ENCODE measurements around the gene ADGRB3. TPM values are rescaled to one million over a fixed set of nuclear protein-coding genes. Genes with fewer than 3 reads are reported as not detected.

Gene ADGRB3
- polyA plus RNA-seq, 1 of the 3 experiments (the other 2 are of a cell fraction) = 0.12 TPM

GRCh38 chr6:68639826-68640490 lies 4.9 kb downstream of the ADGRB3 start (continued):
- TF ChIP-seq RXRA (IDR thresholded peaks at IDR 0.05; ENCODE audit: borderline replicate concordance, low read depth) (no peak), ZBTB33 (IDR thresholded peaks at IDR 0.05; ENCODE audit: borderline replicate concordance, low read depth) (no peak)

- Histone ChIP-seq H3K79me2 (ENCODE audit: insufficient read depth) (no peaks in the 10 kb centered on the region), H3K9me3 (no peaks in the 10 kb centered on the region), H3F3A (replicated peaks; ENCODE audit: insufficient read depth) (peaks cover 4% of the 10 kb centered on the region), H3K27me3 (ENCODE audit: insufficient read depth) (no peaks in the 10 kb centered on the region), H3K4me2 (no peak overlapping the region), H3K9ac (no peak overlapping the region), H3K9me2 (no peaks in the 10 kb centered on the region), H2AFZ (ENCODE audit: low read depth) (no peak overlapping the region), H3K4me1 (ENCODE audit: control insufficient read depth in 1 of 2, insufficient read depth in 2 of 2, low read depth in 1 of 2, low read length in 1 of 2) (peaks cover 0 to 16% of the 10 kb centered on the region in 2 experiments; a peak in 3 of 4 replicates), H3K36me3 (replicated peaks in 1 of 2; ENCODE audit: control insufficient read depth in 1 of 2, insufficient read depth in 2 of 2, low read length in 1 of 2) (no peaks in the 10 kb centered on the region), H3K27ac (ENCODE audit: low read depth in 2 of 2, low read length in 1 of 2) (no peak overlapping the region; a peak in 1 of 4 replicates), H3K4me3 (ENCODE audit: low read depth in 2 of 2, low read length in 1 of 2) (no peak overlapping the region; a peak in 1 of 4 replicates), H4K20me1 (ENCODE audit: insufficient read depth) (no peaks in the 10 kb centered on the region)
- ChIA-PET CTCF (interaction anchor here (1.1 to 10.2 kb wide), 4 partner anchors 56 to 296 kb away, joined by 3 to 153 read pairs (median 7); no protein-coding TSS in a partner anchor), POLR2A (no interaction called here)
- no peak for DNase-seq
- WGBS (ENCODE audit: low lambda C conversion rate) = 34% methylated on average over 3 of the region's 3 CpGs
- no peak for TF ChIP-seq RXRA (IDR thresholded peaks at IDR 0.05; ENCODE audit: borderline replicate concordance, low read depth)
- TF ChIP-seq MEF2A (IDR thresholded peaks at IDR 0.05; ENCODE audit: borderline replicate concordance, low read depth) = no peak
- TF ChIP-seq USF1 (IDR thresholded peaks at IDR 0.05; ENCODE audit: borderline replicate concordance, low read depth) = no peak
- no peak for TF ChIP-seq MAX (IDR thresholded peaks at IDR 0.05; ENCODE audit: low read depth)
- no peak for TF ChIP-seq FOXM1 (IDR thresholded peaks at IDR 0.05; ENCODE audit: low read depth)
- TF ChIP-seq TCF12 (IDR thresholded peaks at IDR 0.05) = no peak
- no peak for TF ChIP-seq FOXJ3 (CRISPR knock-in tag; IDR thresholded peaks at IDR 0.05)
- no peak for TF ChIP-seq RFX5 (IDR thresholded peaks at IDR 0.05; ENCODE audit: low read length)
- TF ChIP-seq MXI1 (IDR thresholded peaks at IDR 0.05; ENCODE audit: low read depth, low read length) = no peak
- no peak for TF ChIP-seq USF2 (IDR thresholded peaks at IDR 0.05; ENCODE audit: borderline replicate concordance, low read depth, low read length)
- no peak for TF ChIP-seq ZBTB33 (IDR thresholded peaks at IDR 0.05; ENCODE audit: borderline replicate concordance, low read depth)
- TF ChIP-seq SIN3A (IDR thresholded peaks at IDR 0.05; ENCODE audit: borderline replicate concordance, low read depth, low read length) = no peak
- TF ChIP-seq POLR2AphosphoS5 (IDR thresholded peaks at IDR 0.05; ENCODE audit: low read depth, low read length) = no peak
- TF ChIP-seq PBX3 (IDR thresholded peaks at IDR 0.05) = no peak
- no peak for TF ChIP-seq TEAD4 (IDR thresholded peaks at IDR 0.05; ENCODE audit: borderline replicate concordance, insufficient read depth)
- TF ChIP-seq ELF1 (IDR thresholded peaks at IDR 0.05) = no peak
Observed at GRCh38 chr6:68640491-68640835, 5.4 kb downstream of the ADGRB3 start.
